GM12873 (cell line): ENCODE data around the gene ZNF335.

Experiments used
- CTCF ChIP-seq: IDR thresholded peaks from 2 replicates; pipeline ENCODE4 v1.5.1; 2012; ENCODE audit warnings: low read depth, mild to moderate bottlenecking, moderate library complexity, low read length, control low read depth; ENCODE audit not compliant: insufficient read depth; ENCODE audit errors: missing control alignments

Gene ZNF335

GRCh38 chr20:46007671-46008070 is 35.7 kb upstream of the ZNF335 start:
- TF ChIP-seq CTCF: no peak

- no peak for TF ChIP-seq CTCF
Observed at GRCh38 chr20:46006964-46007363, 35.0 kb upstream of the ZNF335 start.

GRCh38 chr20:46006022-46006705 is 34.2 kb upstream of the ZNF335 start:
- no peak for TF ChIP-seq CTCF

- TF ChIP-seq CTCF: no peak
Observed at GRCh38 chr20:46004889-46005473, 33.0 kb upstream of the ZNF335 start.

- TF ChIP-seq CTCF: no peak
Observed at GRCh38 chr20:46004187-46004586, 32.2 kb upstream of the ZNF335 start.

GRCh38 chr20:46002008-46002407 is 30.0 kb upstream of the ZNF335 start:
- no peak for TF ChIP-seq CTCF

- no peak for TF ChIP-seq CTCF
Observed at GRCh38 chr20:46001498-46001897, 29.5 kb upstream of the ZNF335 start.
